Stimulated activated CD4-positive, alpha-beta T cell treated with anti-CD3 and anti-CD28 coated beads, TNF-alpha, amount 100 ng/mL, for 24 hours (primary cell): ENCODE results near the gene FLYWCH2.

Experiments used
- DNase-seq, 3 experiments: peaks; one replicate each; pipeline ENCODE4 v3.0.0-alpha.2; 2020; ENCODE audit warnings: low read depth in 3 of 3

The FLYWCH2 gene, protein sequence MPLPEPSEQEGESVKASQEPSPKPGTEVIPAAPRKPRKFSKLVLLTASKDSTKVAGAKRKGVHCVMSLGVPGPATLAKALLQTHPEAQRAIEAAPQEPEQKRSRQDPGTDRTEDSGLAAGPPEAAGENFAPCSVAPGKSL

DNA sequence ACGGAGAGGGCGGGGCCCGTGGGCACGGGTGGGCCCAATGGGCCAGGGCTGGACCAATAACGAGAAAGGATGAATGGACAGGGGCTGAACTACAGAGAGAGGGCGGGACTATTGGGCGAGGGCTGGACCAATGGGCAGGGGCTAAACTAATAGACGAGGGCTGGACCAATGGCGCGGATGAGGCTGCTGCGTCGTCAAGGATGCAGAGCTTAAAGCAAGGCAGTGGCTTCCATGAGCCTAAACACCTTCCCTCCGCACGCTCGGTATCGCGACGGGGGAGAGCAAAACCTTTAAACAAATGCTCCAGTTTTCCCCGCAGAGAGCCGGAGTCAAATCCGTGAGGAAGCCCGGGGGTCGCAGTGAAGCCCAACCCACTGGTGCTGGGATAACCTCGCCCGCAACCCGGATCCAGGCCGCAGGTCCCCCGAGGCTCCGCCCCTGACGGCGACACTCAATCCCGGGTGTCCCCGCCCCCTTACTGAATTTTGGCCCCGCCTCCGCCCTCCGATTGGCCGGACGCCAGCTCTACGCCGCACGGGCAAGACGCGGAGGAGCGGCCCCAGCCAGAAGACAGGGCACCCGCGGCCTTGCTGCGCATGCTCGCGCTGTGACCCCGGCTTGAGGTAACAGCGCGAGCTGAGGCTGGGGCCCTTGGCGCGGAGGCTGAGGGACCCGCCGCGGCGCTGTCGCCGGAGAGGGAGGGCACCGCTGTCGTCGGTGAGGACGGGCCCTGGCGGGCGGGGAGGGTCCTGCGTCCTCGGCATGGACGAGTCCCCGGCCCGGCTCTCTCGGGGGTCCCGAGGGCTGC is at the start of gene FLYWCH2:
TSS of gene FLYWCH2 (plus strand) at position 566 of the 808 bp plus-strand sequence. CDS start 13,235 bp downstream, outside the sequence.
- peak; percentile 99 to 100 (median 100) for DNase-seq

DNA sequence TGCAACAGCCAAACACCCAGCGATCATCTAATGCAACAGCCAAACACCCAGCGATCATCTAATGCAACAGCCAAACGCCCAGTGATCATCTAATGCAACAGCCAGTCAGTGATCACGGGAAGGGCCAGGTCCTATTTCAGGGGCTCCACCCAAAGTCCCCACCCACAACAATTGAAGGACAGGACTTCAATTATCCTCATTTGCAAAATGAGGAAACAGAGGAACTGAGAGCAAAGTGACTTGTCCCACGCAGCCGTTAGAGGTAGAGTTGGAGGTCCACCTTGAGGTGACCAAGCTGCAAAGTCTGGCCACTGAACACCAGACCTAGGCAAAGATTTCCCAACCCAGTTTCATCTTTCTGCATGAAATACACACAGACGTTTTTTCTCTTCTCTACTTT is 49.2 kb upstream of the FLYWCH2 start:
- DNase-seq, result no peak

DNA sequence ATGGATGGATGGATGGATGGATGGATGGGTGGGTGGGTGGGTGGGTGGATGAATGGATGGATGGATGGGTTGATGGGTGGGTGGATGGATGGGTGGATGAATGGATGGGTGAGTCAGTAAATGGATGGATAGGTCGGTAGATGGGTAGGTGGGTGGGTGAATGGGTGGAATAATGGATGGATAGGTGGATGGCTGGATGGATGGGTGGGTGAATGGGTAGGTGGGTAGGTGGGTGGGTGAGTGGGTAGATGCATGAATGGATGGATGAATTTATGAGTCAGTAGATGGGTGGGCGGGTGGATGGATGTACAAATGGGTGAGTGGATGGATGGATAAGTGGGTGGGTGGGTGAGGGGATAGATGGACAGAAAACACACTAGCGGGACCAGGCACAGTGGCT is 48.0 kb upstream of the FLYWCH2 start:
- DNase-seq, result no peak

DNA sequence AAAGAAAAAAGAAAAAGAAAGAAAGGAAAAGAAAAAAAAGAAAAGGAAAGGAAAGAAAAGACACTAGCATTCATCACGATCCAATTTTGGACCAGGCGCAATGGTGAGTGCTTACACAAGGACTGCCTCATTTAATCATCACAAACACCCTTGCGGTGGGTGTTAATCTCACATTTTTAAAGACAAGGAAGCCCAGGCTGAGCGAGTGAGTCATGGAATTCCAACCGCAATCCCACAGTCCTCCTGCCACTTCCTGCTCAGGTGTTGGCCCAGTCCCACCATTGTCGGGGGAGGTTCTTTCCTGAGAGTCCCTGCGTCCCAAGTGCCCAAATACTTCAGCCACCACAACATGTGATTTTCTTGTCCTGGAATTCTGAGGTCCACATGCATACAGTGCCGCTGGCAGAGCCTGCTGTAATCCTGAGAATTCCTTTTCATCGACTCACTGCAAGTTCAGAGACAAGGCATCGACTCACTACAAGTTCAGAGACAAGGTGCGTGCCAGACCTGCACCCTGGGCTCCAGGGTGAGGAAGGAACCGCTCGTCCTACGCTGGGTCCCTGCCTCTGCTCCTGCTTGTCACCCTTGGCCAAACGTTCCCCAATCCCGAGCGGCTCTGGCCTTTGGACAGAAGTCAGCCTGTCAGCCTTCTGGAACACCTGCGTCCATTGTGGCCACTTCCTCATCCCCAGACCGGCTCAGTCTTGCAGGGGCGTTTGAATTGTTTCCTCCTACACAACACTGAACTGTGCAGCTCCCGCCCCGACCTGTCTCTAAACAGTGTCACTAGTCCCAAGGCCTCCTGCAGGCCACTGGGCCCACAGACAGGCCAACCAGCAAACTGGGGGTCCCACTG is 47.1 kb upstream of the FLYWCH2 start:
- no peak for DNase-seq

DNA sequence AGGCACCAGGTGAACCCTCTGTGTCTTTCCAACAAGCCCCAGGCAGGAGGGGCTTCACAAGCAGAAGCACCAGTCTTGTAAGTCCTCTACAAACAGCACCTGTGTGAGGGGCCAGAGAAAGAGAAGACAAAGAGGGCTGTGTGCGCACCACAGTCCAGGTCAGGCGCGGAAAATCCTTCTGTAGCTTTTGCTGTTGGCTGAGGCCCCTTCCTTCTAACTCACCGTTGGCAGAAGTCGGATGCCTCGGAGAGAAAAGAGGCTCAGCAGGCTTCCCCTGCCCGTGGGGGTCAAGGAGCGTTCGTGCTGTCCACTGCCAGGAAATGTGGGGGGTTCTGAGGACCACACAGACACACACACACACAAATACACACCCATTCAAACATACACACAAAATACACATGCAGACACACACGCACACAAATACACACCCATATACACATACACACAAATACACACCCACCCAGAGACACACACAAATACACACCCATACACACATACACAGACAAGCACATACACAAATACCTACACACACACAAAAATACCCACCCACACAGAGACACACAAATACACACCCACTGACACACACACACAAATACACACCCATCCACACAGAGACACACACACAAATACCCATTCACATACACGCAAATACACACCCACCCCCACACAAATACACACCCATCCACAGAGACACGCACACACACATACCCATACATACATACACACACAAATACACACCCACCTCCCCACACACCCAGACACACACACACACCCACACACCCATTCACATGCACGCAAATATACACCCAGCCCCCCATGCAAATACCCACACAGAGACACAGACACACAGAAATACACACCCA is 46.1 kb upstream of the FLYWCH2 start:
- no peak for DNase-seq

DNA sequence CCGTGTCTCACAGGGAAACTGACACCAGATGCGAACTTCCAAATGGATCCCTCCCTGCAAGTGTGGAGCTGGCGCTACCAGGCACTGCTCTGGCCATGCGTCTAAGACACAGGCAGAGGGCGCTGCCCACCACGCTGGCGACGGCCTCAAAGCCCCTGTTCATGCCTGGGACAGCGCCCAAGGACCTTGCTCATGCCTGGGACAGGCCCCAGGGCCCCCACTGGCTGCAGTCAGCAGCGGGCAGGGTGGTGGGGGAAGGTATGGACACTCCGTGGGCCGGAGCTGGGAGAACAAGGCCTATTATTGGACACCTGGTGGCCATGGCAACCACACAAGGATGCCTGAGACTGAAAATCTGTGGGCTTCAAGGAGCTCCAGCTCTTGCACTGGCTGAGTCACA is 44.1 kb upstream of the FLYWCH2 start:
- DNase-seq, result peak in 2 of 3 experiments; percentile 13 to 46

DNA sequence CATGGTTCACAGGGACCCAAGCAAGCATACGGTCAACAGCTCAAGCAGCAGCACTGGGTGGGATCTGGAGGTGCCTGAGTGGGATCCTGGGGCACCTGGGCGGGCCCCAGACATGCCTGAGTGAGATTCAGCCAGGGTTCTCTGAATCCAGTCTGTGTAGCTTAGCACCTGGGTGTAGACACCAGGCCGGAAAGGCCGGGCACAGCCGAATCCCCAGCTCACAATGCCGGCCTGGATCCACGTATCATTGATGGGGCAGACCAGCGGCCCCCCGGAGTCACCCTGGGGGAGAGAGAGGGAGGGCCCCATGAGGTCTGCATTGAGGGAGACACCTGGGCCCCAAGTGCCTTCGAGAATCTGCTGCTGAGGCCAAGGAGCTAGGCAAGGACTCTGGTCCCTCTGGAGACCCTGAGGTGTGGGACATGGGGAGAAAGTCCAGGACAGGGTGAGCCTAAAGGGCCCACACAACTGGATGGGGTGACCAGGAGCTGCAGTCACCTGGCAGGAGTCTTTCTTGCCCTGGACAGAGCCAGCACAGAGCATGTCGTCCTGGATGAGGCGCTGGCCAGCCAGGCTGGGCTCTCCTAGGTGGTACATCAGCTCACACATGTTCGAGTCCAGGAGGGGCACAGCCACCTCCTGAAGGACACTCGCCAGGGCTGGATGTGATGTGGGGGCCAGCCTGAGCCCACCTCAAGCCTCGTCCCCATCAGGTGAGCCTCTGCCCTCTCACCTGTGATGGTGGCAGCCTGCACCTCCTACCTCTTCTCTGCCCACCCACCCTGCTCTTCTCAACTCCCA is 43.2 kb upstream of the FLYWCH2 start:
- DNase-seq, result no peak

DNA sequence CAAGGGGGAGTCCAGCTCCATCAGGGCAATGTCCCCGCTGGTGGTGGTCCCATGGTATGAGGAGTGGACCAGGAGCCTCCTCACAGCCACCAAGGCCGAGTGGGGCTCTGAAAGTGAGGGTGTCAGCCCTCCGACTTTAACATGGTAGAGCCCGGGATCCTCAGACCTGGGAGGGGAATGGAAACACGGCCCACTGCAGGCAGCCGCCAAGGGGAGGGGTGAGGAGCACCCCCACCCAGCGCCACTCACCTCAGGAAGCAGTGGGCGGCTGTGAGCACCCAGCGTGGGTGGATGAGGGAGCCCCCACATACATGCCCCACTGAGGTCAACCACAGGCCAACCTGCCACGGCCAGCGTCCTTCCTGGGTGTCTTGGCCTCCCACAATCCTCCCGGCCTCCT is 42.1 kb upstream of the FLYWCH2 start:
- no peak for DNase-seq

DNA sequence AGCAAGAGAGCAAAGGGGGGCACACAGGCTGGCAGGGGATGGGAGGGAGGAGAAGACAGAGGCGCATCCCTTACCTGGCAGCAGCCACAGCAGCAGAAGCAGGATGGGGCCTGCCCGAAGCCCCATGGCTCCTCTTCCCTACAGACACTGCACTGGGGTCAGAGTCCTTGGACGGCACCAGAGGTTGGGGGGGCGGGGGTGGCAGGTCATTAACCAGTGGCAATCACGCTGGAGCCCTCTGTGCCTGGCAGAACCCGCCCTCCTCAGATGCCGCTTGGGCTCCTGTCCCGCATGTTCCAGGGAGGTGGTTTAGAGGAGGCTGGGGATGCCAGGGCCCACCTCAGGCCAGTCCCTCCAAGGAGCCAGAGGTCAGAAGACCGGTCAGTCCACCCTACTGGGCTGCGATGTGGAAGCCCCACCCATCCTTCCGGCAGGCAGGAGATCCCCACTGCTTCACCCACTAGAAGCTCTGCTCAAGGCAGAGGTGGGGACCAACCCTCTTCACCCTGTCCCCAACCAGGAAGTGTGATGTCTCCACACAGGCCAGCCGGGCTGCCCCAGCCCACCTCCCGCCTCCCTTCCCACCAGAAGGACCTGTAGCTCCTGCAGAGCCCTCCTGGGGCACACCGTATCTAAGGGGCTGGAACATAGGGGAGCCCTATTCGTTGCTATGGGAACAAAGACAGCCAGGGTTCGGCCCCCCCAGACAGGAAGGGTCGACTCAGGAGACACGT is 41.2 kb upstream of the FLYWCH2 start:
- no peak for DNase-seq

DNA sequence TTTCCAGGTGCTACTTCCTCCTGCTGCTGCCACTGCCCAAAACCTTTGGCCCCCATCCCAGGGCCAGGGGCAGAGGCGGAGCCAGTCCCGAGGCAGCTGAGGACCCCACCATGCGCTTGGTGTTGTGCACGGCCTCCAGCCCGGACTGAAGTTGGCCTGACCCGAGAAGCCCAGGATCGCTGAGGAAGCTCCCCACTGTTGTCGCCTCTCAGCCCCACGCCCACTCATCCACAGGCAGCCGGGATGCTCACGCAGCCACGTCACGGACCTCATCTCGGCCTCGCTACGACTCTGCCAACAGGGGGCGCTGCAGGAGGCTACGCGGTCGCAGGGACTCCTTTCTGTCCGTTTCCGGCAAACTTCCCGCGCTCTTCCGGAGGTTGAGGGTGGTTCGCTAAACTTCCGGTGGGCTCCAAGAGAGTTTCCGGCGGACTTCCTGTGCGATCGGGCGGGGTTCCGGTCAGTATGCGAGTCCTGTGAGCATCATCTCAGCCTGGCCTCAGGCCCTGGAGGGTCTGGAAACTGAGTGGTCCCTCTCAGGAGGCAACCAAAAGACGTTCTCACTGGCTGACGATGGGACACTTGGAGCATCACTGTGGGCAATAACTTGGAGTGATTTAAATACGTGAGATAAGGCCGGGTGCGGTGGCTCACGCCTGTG is 40.5 kb upstream of the FLYWCH2 start:
- peak; percentile 74 to 85 (median 77) for DNase-seq

DNA sequence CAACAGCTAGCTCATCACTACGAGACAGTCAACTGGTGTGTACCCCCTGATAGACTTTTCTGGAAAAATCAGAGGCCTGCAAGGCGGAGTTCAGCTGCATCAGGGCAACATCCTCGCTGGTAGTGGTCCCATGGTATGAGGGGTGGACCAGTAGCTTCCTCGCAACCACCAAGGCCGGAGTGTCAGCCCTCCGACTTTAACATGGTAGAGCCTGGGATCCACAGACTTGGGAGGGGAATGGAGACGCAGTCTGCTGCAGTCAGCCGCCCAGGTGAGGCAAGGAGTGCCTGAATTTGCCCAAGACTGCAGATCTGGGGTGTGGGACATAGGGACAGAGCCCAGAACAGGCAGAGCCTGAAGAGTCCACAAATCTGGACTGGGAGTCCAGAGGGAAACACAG is 39.5 kb upstream of the FLYWCH2 start:
- DNase-seq, result no peak

DNA sequence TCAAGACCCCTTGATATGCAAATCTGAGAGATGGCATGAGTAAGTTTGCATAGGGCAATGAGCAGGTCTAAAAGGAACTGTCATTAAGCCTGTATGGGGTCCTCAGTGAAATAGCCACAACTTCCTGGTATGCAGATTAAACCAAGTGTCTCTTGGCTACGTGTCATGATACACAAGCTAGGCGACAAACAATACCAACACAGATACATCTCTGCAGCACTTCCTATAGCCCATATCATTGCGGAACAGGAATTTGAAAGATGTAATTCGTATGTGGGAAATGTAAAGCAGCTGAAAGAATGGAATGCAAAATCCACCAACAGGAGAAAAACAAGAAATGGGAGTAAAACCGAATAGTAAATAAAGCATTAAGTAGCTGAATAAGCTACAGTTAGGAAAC is 37.9 kb upstream of the FLYWCH2 start:
- DNase-seq, result no peak

DNA sequence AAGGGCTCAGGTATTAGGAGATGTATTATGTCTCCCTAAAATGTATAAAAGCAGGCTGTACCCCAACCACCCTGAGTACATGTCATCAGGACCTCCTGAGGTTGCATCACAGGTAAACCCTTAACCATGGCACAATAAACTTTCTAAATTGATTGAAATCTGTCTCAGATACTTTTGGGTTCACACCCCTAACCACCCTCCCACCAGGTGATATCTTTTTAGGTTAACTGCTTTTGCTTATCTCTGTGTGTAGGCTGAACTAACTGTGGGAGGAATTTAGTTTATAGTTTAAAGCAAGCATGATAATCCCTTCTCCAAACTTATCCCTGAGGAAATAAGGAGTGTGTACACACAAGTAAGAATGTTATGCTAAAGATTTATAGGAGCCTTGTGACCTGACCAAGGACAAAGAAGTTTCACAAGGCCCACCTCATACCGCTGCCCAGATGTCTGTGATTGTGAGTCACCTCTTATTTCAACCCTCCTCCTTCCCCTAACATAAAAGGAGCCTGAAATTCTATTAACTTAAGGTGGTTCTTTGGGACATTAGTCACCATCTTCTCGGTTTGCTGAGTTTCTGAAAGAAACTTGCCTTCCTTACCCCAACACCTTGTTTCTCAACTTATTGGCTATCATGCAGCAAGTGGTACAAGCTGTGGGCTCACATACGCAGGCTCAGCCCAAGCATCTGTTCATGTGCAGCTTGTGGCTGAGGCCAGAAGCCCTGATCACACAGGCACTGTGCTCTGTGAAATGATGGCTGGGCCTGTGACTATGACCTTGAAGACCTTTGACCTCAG is 36.3 kb upstream of the FLYWCH2 start:
- DNase-seq, result no peak

DNA sequence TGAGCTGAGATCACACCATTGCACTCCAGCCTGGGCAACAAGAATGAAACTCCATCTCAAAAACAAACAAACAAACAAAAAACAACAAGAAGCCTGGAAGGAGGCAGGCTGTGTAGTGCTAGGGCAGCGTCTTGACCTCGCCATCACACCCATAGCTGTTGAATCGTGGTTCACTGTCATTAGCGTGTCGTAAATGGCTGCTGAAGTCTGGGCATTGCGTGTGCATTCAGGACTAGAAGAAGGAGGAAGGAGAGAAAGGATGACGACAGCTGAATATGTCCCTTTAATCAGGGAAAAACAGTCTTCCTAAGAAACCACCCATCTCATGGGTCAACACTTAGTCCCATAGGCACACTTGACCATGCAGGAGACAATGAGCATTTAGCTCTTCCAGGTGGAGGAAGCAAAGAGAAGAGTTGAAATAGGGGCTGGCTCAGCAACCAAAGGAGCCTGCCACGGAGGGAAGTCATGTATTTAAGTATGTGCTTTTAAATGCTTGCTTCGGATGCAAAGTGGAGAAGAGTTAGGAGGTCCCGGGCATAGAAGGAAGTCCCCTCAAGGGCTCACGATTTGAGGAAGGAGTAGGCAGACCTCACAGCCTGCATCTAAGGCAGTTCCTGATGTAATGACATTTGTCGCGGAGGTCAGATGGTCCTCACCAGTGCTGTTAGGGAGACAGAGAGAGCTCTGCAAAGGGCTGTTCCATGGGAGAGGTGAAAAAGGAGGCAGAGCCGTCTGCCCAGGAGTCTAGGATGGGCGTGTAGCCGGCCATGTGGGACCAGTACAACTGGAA is 33.9 kb upstream of the FLYWCH2 start:
- DNase-seq, result no peak

DNA sequence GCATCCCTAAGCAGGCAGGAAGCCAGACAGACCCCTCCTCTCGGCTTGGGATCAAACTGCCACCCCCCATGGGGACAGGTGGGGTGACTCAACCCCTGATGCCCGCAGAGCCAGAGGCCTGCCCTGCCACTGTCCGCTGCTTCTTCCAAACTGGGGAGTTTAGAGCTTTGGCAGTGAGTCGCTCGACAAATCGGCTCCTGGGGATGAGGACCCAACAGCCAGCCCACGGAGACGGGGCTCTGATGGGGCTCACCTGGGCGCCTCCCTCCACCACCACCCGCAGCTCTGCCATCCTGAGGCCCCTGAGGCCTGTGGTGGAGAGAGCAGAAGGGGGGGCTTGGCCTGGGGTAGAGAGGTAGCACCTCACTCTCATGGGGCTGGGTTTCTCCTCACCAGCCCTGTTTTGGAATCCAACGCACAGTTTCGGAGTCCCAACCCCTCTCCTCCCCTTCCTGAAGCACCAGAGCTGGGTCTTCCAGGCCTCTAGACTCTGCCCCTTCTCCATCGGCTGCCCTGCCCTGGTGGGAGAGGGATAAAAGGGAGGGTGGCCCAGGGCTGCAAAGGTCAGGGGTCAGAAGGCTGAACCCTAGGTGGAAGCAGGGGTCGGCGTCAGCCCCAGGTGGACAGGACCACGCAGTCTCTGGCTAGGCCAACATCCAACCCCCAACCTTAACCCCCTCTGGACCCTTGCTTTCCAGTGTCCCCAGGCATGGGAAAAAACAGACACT is 30.8 kb upstream of the FLYWCH2 start:
- DNase-seq, result no peak

DNA sequence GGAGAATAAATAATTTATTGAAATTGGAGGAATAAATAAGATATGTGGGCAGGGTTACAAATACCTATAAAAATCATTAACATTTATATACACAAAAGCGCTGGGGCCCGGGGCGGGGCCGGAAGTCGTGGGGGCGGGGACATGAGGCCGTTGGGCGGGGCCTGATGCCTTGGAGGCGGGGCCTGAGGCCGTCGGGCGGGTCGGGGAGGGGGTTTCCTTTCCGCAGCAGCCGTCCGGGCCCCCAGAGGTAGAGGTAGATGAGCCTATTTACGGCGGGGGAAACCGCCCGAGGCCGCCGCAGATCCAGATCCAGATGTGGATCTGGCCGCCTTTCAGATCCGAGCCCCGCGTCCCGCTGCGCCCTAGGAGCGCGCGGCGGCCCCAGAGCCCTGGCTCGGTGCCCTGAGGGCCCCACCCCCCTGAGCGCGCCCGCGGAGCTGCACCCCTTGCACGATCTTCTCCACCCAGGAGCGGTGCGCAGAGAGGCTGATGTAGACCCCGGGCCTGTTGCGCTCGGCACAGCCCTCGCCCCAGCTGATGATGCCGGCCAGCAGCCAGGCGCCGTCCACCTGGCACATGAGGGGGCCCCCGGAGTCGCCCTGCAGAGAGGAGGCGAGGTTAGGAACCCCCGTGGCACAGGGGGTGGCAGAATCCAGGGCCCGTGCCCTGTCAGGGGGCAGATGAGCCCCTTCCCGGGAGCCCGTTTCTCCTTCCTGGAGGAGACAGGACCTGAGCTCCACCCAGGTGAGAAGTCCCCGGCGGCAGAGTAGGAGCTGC is 30.1 kb upstream of the FLYWCH2 start:
- no peak for DNase-seq
